HepG2 (cell line): ENCODE data around the gene MNX1. TPM values are rescaled to one million over a fixed set of nuclear protein-coding genes. Genes with fewer than 3 reads are reported as not detected.

Experiments used
- ATAC-seq: fragments of 200-7000 bp; cut with Tn5 transposase; 3 replicates; pipeline ENCODE4 v1.9.1; 2020; ENCODE audit warnings: mild to moderate bottlenecking, moderate library complexity
- BruUV-seq: library from RNA; stranded (reverse); fragments of 400-500 nt; replicated peaks from 2 replicates; lab custom pipeline; 2021; lab: Mats Ljungman, UMichigan
- CTCF ChIA-PET: fragments of 300-600 bp; formaldehyde crosslinking; extraction: SDS; loops from one replicate; lab custom pipeline; 2021; ENCODE audit warnings: low total read pairs, inconsistent platforms, low intra/inter-chr PET ratio; lab: Yijun Ruan, JAX
- POLR2A ChIA-PET: fragments of 350-600 bp; sonication (Branson Sonifier 250); formaldehyde crosslinking; loops from one replicate; lab custom pipeline; 2020; ENCODE audit warnings: antibody characterized with exemption, inconsistent platforms; lab: Yijun Ruan, JAX
- DNase-seq: peaks from one replicate; pipeline ENCODE4 v3.0.0-alpha.2; 2015; ENCODE audit warnings: low spot score
- FAIRE-seq: peaks from 3 replicates; lab custom pipeline; 2011; peaks lifted over from hg19 to GRCh38; lab: Jason Lieb, UNC
- H2AFZ ChIP-seq: one replicate; pipeline ENCODE4 v1.6.1; 2011; ENCODE audit warnings: low read length, inconsistent platforms
- H3K27ac ChIP-seq: fragments of 300-600 bp; 3 replicates; pipeline ENCODE4 v1.8.0; 2011; ENCODE audit warnings: mixed run types, mild to moderate bottlenecking, mixed read lengths, low read length, inconsistent platforms; ENCODE audit not compliant: insufficient read depth; ENCODE audit errors: extremely low read length
- H3K27me3 ChIP-seq, 2 experiments: fragments of 200-600 bp in 1 of 2; 2 replicates in 1 of 2; 3 replicates in 1 of 2; pipeline versions ENCODE4 v1.6.0 to v1.8.0; 2011; ENCODE audit warnings: low read length in 2 of 2, mild to moderate bottlenecking in 2 of 2, moderate library complexity in 2 of 2, inconsistent platforms in 1 of 2; ENCODE audit not compliant: insufficient read depth in 2 of 2, control insufficient read depth in 1 of 2
- H3K36me3 ChIP-seq, 2 experiments: fragments of 200-600 bp in 1 of 2; replicated peaks in 1 of 2; 2 replicates in 1 of 2; 3 replicates in 1 of 2; pipeline versions ENCODE4 v1.5.1 to v1.8.0; 2011; ENCODE audit warnings: low read length in 2 of 2, inconsistent platforms in 1 of 2; ENCODE audit not compliant: insufficient read depth in 2 of 2, control insufficient read depth in 1 of 2
- H3K4me1 ChIP-seq: 2 replicates; pipeline ENCODE4 v1.5.1; 2012; ENCODE audit warnings: low read length, inconsistent platforms; ENCODE audit not compliant: insufficient read depth
- H3K4me2 ChIP-seq: 2 replicates; pipeline ENCODE4 v1.6.0; 2011; ENCODE audit warnings: low read depth, low read length, inconsistent platforms
- H3K4me3 ChIP-seq, 3 experiments: fragments of 200-600 bp in 1 of 3; sonication (generic), shearing (Covaris generic) in 1 of 3; replicated peaks in 1 of 3; 2 replicates each; pipeline ENCODE4 v1.5.1; 2011 to 2016; ENCODE audit warnings: low read length in 3 of 3, inconsistent platforms in 2 of 3, low read depth in 2 of 3, mild to moderate bottlenecking in 2 of 3, control low read depth in 1 of 3, mixed read lengths in 1 of 3; ENCODE audit not compliant: insufficient read depth in 1 of 3
- H3K79me2 ChIP-seq: one replicate; pipeline ENCODE4 v1.6.1; 2011; ENCODE audit warnings: low read length, inconsistent platforms; ENCODE audit not compliant: insufficient read depth
- H3K9ac ChIP-seq: 2 replicates; pipeline ENCODE4 v1.6.0; 2011; ENCODE audit warnings: mild to moderate bottlenecking, low read depth, low read length, inconsistent platforms; ENCODE audit not compliant: insufficient read depth
- H3K9me3 ChIP-seq: 2 replicates; pipeline ENCODE4 v1.5.1; 2012; ENCODE audit warnings: mild to moderate bottlenecking, low read length
- H4K20me1 ChIP-seq: 2 replicates; pipeline ENCODE4 v1.6.0; 2011; ENCODE audit warnings: inconsistent platforms, mild to moderate bottlenecking, low read length, moderate library complexity; ENCODE audit not compliant: insufficient read depth
- ARID4A ChIP-seq: sonication (generic); formaldehyde crosslinking; IDR thresholded peaks from 2 replicates; pipeline ENCODE4 v1.5.0; 2020; ENCODE audit warnings: mild to moderate bottlenecking, missing genetic modification reagents, borderline replicate concordance
- KAT8 ChIP-seq: IDR thresholded peaks from 2 replicates; pipeline ENCODE4 v1.6.1; 2016; ENCODE audit warnings: missing genetic modification reagents, missing compliant biosample characterization
- KMT2A ChIP-seq: sonication (generic); formaldehyde crosslinking; IDR thresholded peaks from 2 replicates; pipeline ENCODE4 v1.4.0; 2020; ENCODE audit warnings: missing genetic modification reagents
- SCMH1 ChIP-seq: sonication (generic); formaldehyde crosslinking; IDR thresholded peaks from 2 replicates; pipeline ENCODE4 v1.9.0; 2021; ENCODE audit warnings: missing genetic modification reagents, mild to moderate bottlenecking, borderline replicate concordance
- SMARCE1 ChIP-seq: fragments of 450-650 bp; IDR thresholded peaks from 2 replicates; pipeline ENCODE4 v1.6.1; 2017; ENCODE audit warnings: borderline replicate concordance
- ZFP90 ChIP-seq: sonication (generic); formaldehyde crosslinking; IDR thresholded peaks from 2 replicates; pipeline ENCODE4 v1.8.0; 2022; ENCODE audit warnings: missing genetic modification reagents, mild to moderate bottlenecking, inconsistent platforms, borderline replicate concordance
- ZNF3 ChIP-seq: IDR thresholded peaks from 2 replicates; pipeline ENCODE4 v1.7.0; 2017; ENCODE audit warnings: inconsistent platforms
- ZSCAN5A ChIP-seq: sonication (generic); formaldehyde crosslinking; IDR thresholded peaks from 2 replicates; pipeline ENCODE4 v1.8.0; 2022; ENCODE audit warnings: mild to moderate bottlenecking, missing genetic modification reagents, borderline replicate concordance
- WGBS: methylation state at CpG from one replicate; pipeline ENCODE4 v1.1.6; 2017; ENCODE audit warnings: low lambda C conversion rate; 5-methylcytosine and 5-hydroxymethylcytosine counted together
- in situ Hi-C: cut with HindIII; loops from 2 replicates; pipeline ENCODE4 v1.10.0; 2017; ENCODE audit warnings: low pct_unique_long_range_greater_than_20kb; ENCODE audit not compliant: extremely low pct_ligation_motif_present
- intact Hi-C: fragments of 100-400 bp; cut with micrococcal nuclease; formaldehyde crosslinking; loops from one replicate; pipeline ENCODE4 v1.10.0; 2022; ENCODE audit not compliant: unreplicated experiment
- polyA plus RNA-seq, 8 experiments: library from polyadenylated mRNA; depleted of rRNA in 3 of 8; stranded (reverse) in 7 of 8; unstranded in 1 of 8; fragments of >200 nt; fragmentation: Illumina TruSeq in 4 of 8; extraction: Trizol in 4 of 8; gene quantifications; 2 replicates each; pipeline versions ENCODE4 v1.2.1 to v1.2.3, GENCODE V29; 2011 to 2016; ENCODE audit warnings: low read depth in 4 of 8, missing spikeins in 1 of 8, mixed read lengths in 1 of 8; ENCODE audit not compliant: insufficient read depth in 1 of 8
- total RNA-seq, 5 experiments: library from RNA; depleted of rRNA; stranded (reverse); fragments of >200 nt; fragmentation: Illumina TruSeq; extraction: Trizol; gene quantifications; 2 replicates each; pipeline ENCODE4 v1.2.3, GENCODE V29; 2016; ENCODE audit warnings: low read depth in 1 of 5
- TF ChIP-seq, protein P1 (sequence below): sonication (generic); formaldehyde crosslinking; IDR thresholded peaks from 2 replicates; pipeline ENCODE4 v1.9.0; 2022; ENCODE audit warnings: missing genetic modification reagents, mild to moderate bottlenecking, borderline replicate concordance
- TF ChIP-seq, protein P2 (sequence below): sonication (generic); formaldehyde crosslinking; IDR thresholded peaks from 2 replicates; pipeline ENCODE4 v1.8.0; 2022; ENCODE audit warnings: missing genetic modification reagents, mild to moderate bottlenecking, borderline replicate concordance
- TF ChIP-seq, protein P3 (sequence below): IDR thresholded peaks from 2 replicates; pipeline ENCODE4 v1.6.1; 2018; ENCODE audit warnings: missing genetic modification reagents, mild to moderate bottlenecking, missing compliant biosample characterization
- TF ChIP-seq, protein P4 (sequence below): sonication (generic); formaldehyde crosslinking; IDR thresholded peaks from 2 replicates; pipeline ENCODE4 v1.5.0; 2020; ENCODE audit warnings: mild to moderate bottlenecking, low read depth, missing genetic modification reagents, borderline replicate concordance

MNX1 gene
- total and polyA plus RNA-seq, 2 of the 13 experiments (the other 11 are each of a cell fraction or from before 2014, with no cell fraction given) = 0.94 to 6.1 TPM

DNA sequence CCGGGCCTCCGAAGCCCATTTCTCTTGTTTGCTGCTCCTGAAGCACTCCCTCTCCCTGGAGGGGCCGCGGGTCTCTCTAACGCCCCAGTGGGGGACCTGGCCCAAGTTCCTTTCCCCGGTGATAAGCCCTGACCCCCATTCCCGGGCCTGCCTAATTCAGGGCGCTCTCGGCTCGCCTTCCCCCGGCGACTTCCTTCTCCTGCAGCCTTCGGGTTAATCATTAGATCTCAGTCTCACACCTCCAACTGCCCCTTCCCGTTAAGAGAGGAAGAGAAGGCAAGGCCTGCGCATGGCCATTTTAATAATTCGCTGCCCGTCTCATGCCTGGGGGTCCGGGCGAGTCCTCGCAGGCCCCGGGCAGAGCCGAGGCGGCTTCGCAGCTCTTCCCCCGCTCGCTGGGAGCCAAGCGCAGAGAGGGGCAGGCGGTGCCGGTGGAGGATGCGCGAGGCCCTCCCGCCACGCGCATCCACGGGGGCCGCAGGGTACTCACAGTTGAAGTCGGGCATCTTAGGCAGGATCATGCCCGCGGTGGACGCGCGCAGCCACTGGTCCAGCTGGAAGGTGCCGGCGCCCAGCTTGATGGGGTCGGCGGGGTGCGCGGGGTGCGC lies 1.2 kb downstream of the MNX1 start:
- Histone ChIP-seq H3K4me2 (peak overlapping the region; percentile 68), H4K20me1 (peaks cover 6% of the 10 kb centered on the region), H3K27me3 (peaks cover 3 to 43% of the 10 kb centered on the region in 2 experiments; a peak in 4 of 5 replicates), H3K9me3 (no peaks in the 10 kb centered on the region), H3K79me2 (peaks cover 13% of the 10 kb centered on the region), H3K9ac (peak overlapping the region; percentile 65), H3K4me3 (peak overlapping the region; percentile 65 to 75 (median 67); a peak in 5 of 6 replicates), H3K27ac (peak overlapping the region; percentile 61), H3K4me1 (peaks cover 59% of the 10 kb centered on the region), H2AFZ (no peak overlapping the region), H3K36me3 (peaks cover 0 to 6% of the 10 kb centered on the region in 2 experiments; a peak in 1 of 5 replicates)
- CTCF ChIA-PET = no interaction called here
- WGBS = 17% methylated on average over 16 of the region's 49 CpGs
- intact Hi-C loops (loop anchor here (5.0 kb wide), 1 partner anchor 57 kb away; no protein-coding TSS in a partner anchor), in situ Hi-C loops (no loop called here)
- BruUV-seq = no TSS peak
- POLR2A ChIA-PET = interaction anchor here (1.5 kb wide), 1 partner anchor 9 kb away, joined by 4 read pairs; no protein-coding TSS in a partner anchor
- no peak for FAIRE-seq
- peak; percentile 56 for DNase-seq
- peak; percentile 41 for ATAC-seq
- TF ChIP-seq KMT2A (CRISPR knock-in tag) (peak; percentile 63; the same call in 1 of the 2 replicates), SMARCE1 (no peak), ARID4A (peak; percentile 35; the same call in 1 of the 2 replicates), KAT8 (CRISPR knock-in tag) (no peak), ZSCAN5A (CRISPR knock-in tag) (no peak), ZFP90 (CRISPR knock-in tag) (no peak), SCMH1 (CRISPR knock-in tag) (no peak), ZNF3 (no peak)
- TF ChIP-seq, protein P1, sequence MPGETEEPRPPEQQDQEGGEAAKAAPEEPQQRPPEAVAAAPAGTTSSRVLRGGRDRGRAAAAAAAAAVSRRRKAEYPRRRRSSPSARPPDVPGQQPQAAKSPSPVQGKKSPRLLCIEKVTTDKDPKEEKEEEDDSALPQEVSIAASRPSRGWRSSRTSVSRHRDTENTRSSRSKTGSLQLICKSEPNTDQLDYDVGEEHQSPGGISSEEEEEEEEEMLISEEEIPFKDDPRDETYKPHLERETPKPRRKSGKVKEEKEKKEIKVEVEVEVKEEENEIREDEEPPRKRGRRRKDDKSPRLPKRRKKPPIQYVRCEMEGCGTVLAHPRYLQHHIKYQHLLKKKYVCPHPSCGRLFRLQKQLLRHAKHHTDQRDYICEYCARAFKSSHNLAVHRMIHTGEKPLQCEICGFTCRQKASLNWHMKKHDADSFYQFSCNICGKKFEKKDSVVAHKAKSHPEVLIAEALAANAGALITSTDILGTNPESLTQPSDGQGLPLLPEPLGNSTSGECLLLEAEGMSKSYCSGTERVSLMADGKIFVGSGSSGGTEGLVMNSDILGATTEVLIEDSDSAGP (CRISPR knock-in tag) = 0 out of 2 replicates have a peak, but pooled peaks have one; percentile 18
- TF ChIP-seq, protein P2, sequence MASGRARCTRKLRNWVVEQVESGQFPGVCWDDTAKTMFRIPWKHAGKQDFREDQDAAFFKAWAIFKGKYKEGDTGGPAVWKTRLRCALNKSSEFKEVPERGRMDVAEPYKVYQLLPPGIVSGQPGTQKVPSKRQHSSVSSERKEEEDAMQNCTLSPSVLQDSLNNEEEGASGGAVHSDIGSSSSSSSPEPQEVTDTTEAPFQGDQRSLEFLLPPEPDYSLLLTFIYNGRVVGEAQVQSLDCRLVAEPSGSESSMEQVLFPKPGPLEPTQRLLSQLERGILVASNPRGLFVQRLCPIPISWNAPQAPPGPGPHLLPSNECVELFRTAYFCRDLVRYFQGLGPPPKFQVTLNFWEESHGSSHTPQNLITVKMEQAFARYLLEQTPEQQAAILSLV (CRISPR knock-in tag) = no peak
- TF ChIP-seq, protein P3, sequence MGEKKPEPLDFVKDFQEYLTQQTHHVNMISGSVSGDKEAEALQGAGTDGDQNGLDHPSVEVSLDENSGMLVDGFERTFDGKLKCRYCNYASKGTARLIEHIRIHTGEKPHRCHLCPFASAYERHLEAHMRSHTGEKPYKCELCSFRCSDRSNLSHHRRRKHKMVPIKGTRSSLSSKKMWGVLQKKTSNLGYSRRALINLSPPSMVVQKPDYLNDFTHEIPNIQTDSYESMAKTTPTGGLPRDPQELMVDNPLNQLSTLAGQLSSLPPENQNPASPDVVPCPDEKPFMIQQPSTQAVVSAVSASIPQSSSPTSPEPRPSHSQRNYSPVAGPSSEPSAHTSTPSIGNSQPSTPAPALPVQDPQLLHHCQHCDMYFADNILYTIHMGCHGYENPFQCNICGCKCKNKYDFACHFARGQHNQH (CRISPR knock-in tag) = no peak
- TF ChIP-seq, protein P4, sequence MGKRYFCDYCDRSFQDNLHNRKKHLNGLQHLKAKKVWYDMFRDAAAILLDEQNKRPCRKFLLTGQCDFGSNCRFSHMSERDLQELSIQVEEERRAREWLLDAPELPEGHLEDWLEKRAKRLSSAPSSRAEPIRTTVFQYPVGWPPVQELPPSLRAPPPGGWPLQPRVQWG (CRISPR knock-in tag) = no peak
